OCI-LY1 (cell line): ENCODE results near the gene POLR2L.

Source experiments
- H2AFZ ChIP-seq: fragments of 200-600 bp; sonication (generic), shearing (Covaris generic); 2 replicates; pipeline ENCODE4 v1.6.0; 2014; ENCODE audit warnings: antibody characterized with exemption, mild to moderate bottlenecking, low read length
- H3F3A ChIP-seq: fragments of 200-600 bp; sonication (generic), shearing (Covaris generic); 2 replicates; pipeline ENCODE4 v1.6.0; 2014; ENCODE audit warnings: mild to moderate bottlenecking, antibody characterized with exemption, low read length, moderate library complexity; ENCODE audit not compliant: insufficient read depth
- H3K27ac ChIP-seq: fragments of 200-600 bp; sonication (generic); 2 replicates; pipeline ENCODE4 v1.5.1; 2014; ENCODE audit warnings: low read length, mixed run types, mild to moderate bottlenecking, low read depth; ENCODE audit not compliant: poor library complexity, severe bottlenecking
- H3K27me3 ChIP-seq: fragments of 200-600 bp; sonication (generic); 2 replicates; pipeline ENCODE4 v1.6.0; 2014; ENCODE audit warnings: antibody characterized with exemption, mild to moderate bottlenecking, low read length, moderate library complexity; ENCODE audit not compliant: insufficient read depth
- H3K36me3 ChIP-seq: fragments of 200-600 bp; sonication (generic); 2 replicates; pipeline ENCODE4 v1.6.1; 2014; ENCODE audit warnings: mild to moderate bottlenecking, antibody characterized with exemption, low read length, moderate library complexity, mixed read lengths; ENCODE audit not compliant: insufficient read depth
- H3K4me1 ChIP-seq: fragments of 200-600 bp; sonication (generic); 2 replicates; pipeline ENCODE4 v1.5.1; 2014; ENCODE audit warnings: mild to moderate bottlenecking, low read length, moderate library complexity; ENCODE audit not compliant: insufficient read depth, severe bottlenecking
- H3K4me2 ChIP-seq: fragments of 200-600 bp; sonication (generic), shearing (Covaris generic); 2 replicates; pipeline ENCODE4 v1.6.1; 2014; ENCODE audit warnings: low read length
- H3K4me3 ChIP-seq: fragments of 200-600 bp; sonication (generic); 2 replicates; pipeline ENCODE4 v1.5.1; 2014; ENCODE audit warnings: low read length, low read depth, mild to moderate bottlenecking, mixed read lengths; ENCODE audit not compliant: poor library complexity, severe bottlenecking
- H3K79me2 ChIP-seq: fragments of 200-600 bp; shearing (Covaris generic); 2 replicates; pipeline ENCODE4 v1.6.1; 2016; ENCODE audit warnings: mixed run types, low read length, mixed read lengths; ENCODE audit not compliant: insufficient read depth
- H3K9ac ChIP-seq: fragments of 200-600 bp; sonication (generic), shearing (Covaris generic); 2 replicates; pipeline ENCODE4 v1.6.1; 2014; ENCODE audit warnings: mild to moderate bottlenecking, low read length, mixed read lengths
- H3K9me2 ChIP-seq: fragments of 200-600 bp; sonication (generic), shearing (Covaris generic); 2 replicates; pipeline ENCODE4 v1.6.1; 2014; ENCODE audit warnings: low read depth, mild to moderate bottlenecking, low read length, mixed read lengths
- H3K9me3 ChIP-seq: fragments of 200-600 bp; shearing (Covaris generic); 2 replicates; pipeline ENCODE4 v1.6.1; 2014; ENCODE audit warnings: low read length, mixed read lengths
- H4K20me1 ChIP-seq: fragments of 200-600 bp; sonication (generic), shearing (Covaris generic); 2 replicates; pipeline ENCODE4 v1.6.0; 2016; ENCODE audit warnings: mild to moderate bottlenecking, low read length; ENCODE audit not compliant: insufficient read depth
- EZH2 ChIP-seq: fragments of 200-600 bp; sonication (generic), shearing (Covaris generic); IDR thresholded peaks from 2 replicates; pipeline ENCODE4 v1.8.0; 2017; ENCODE audit warnings: borderline replicate concordance, mixed run types, mild to moderate bottlenecking, antibody characterized with exemption, low read length, moderate library complexity, mixed read lengths
- TF ChIP-seq, protein P1 (sequence below): fragments of 200-600 bp; sonication (generic), shearing (Covaris generic); IDR thresholded peaks from 2 replicates; pipeline ENCODE4 v1.5.1; 2017; ENCODE audit warnings: mild to moderate bottlenecking, antibody characterized with exemption, low read length, moderate library complexity, mixed read lengths

POLR2L gene

DNA sequence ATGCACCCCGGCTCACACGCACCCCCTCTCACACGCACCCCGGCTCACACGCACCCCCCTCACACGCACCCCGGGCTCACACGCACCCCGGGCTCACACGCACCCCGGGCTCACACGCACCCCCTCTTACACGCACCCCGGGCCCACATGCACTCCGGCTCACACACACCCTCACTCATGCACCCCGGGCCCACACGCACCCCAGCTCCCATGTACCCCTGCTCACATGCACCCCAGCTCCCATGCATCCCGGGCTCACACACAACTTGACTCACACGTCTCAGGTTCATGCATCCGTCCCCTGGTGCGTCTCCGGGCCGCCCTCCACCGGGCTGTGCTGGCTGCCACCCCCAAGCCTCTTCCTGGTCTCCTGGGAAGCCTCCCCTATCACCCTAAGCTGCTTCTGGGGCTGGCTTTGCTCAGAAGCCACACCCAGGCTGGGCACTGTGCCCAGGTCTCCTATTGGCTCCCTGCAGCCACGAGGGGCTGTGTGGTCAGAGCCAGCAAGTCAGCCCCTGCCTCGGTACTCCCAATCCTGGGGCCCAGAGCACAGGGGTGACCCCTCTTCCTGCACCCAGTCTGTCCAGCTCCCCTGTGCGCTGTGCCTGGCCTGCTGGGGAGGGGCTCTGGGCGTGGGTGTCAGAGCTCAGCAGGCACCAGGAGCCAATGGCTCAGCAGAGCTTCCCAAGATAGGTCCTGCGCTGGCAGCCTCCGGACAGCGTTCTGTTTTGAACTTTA is 17.2 kb upstream of the POLR2L start:
- Histone ChIP-seq H3K9ac (no peak overlapping the region), H3K9me3 (no peaks in the 10 kb centered on the region), H4K20me1 (no peaks in the 10 kb centered on the region), H3K79me2 (no peaks in the 10 kb centered on the region), H2AFZ (no peak overlapping the region), H3F3A (no peaks in the 10 kb centered on the region), H3K4me3 (no peak overlapping the region), H3K27me3 (no peaks in the 10 kb centered on the region), H3K4me1 (peaks cover 6% of the 10 kb centered on the region), H3K9me2 (no peaks in the 10 kb centered on the region), H3K36me3 (no peaks in the 10 kb centered on the region), H3K4me2 (no peak overlapping the region), H3K27ac (no peak overlapping the region)
- TF ChIP-seq EZH2, result no peak
- TF ChIP-seq, protein P1, sequence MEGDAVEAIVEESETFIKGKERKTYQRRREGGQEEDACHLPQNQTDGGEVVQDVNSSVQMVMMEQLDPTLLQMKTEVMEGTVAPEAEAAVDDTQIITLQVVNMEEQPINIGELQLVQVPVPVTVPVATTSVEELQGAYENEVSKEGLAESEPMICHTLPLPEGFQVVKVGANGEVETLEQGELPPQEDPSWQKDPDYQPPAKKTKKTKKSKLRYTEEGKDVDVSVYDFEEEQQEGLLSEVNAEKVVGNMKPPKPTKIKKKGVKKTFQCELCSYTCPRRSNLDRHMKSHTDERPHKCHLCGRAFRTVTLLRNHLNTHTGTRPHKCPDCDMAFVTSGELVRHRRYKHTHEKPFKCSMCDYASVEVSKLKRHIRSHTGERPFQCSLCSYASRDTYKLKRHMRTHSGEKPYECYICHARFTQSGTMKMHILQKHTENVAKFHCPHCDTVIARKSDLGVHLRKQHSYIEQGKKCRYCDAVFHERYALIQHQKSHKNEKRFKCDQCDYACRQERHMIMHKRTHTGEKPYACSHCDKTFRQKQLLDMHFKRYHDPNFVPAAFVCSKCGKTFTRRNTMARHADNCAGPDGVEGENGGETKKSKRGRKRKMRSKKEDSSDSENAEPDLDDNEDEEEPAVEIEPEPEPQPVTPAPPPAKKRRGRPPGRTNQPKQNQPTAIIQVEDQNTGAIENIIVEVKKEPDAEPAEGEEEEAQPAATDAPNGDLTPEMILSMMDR, result no peak

DNA sequence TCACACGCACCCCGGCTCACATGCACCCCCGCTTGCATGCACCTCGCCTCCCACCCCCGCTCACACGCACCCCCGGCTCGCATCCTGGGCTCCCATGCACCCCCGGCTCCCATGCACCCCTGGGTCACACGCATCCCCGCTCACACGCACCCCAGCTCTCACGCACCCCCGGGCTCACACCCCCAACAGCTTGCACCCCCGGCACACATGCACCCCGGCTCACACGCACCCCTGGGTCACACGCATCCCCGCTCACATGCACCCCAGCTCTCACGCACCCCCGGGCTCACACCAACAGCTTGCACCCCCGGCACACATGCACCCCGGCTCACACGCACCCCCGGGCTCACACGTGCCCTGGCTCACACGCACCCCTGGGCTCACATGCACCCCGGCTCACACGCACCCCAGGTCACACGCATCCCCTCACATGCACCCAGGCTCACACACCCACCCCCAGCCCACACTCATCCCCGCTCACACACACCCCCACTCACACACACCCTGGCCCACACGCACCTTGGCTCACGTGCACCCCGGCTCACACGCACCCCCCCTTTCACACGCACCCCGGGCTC is 16.5 kb upstream of the POLR2L start:
- TF ChIP-seq, protein P1, result no peak
- no peak for TF ChIP-seq EZH2
- H3K4me3 ChIP-seq, result no peak overlapping the region
- peaks cover 6% of the 10 kb centered on the region for H3K4me1 ChIP-seq
- no peak overlapping the region for H2AFZ ChIP-seq
- no peaks in the 10 kb centered on the region for H3K27me3 ChIP-seq
- no peak overlapping the region for H3K4me2 ChIP-seq
- H3K79me2 ChIP-seq, result no peaks in the 10 kb centered on the region
- H3F3A ChIP-seq, result no peaks in the 10 kb centered on the region
- H4K20me1 ChIP-seq, result no peaks in the 10 kb centered on the region
- H3K27ac ChIP-seq, result no peak overlapping the region
- no peaks in the 10 kb centered on the region for H3K9me3 ChIP-seq
- H3K9me2 ChIP-seq, result no peaks in the 10 kb centered on the region
- H3K9ac ChIP-seq, result no peak overlapping the region
- H3K36me3 ChIP-seq, result no peaks in the 10 kb centered on the region

DNA sequence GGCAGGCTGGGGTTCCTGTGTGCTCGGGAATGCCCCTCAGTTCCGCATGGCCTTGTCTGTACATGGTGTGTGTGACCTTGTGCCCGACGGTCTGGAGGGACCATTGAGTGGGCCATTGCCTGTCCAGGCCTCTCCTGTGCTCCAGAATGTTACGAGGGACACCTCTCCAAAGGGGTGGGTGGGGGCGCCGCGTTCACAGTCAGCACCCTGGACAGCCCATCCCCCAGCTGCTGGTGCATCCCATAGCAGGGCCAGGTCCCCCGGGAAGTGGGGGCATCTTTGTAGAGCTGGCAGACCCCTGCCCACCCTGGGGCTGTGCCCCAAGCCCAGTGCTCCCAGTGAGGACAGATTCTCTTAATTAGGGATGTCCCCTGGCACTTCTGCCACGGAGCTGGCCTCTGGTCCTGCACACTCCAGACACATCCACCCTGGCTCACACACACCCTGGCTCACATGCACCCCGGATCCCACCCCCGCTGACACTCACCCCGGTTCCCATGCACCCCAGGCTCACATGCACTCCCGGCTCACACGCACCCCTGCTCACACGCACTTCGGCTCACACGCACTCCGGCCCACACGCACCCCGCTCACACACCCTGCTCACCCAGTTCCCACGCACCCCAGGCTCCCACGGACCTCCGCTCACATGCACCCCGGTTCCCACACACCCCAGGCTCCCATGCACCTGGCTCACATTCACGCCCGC is 15.9 kb upstream of the POLR2L start:
- Histone ChIP-seq H3K9ac (no peak overlapping the region), H3K9me2 (no peaks in the 10 kb centered on the region), H3K4me3 (no peak overlapping the region), H3K27ac (no peak overlapping the region), H3K27me3 (no peaks in the 10 kb centered on the region), H3K9me3 (no peaks in the 10 kb centered on the region), H2AFZ (no peak overlapping the region), H3K79me2 (no peaks in the 10 kb centered on the region), H3F3A (no peaks in the 10 kb centered on the region), H3K36me3 (no peaks in the 10 kb centered on the region), H3K4me1 (peaks cover 6% of the 10 kb centered on the region), H4K20me1 (no peaks in the 10 kb centered on the region), H3K4me2 (no peak overlapping the region)
- TF ChIP-seq EZH2, result no peak
- TF ChIP-seq, protein P1, result no peak
